Islet precursor cell (in vitro differentiated cells): Measurements from ENCODE around the gene NUAK1.
A peak's percentile ranks its signal among the peaks of the same experiment; 100 is the strongest.

Experiments used
- DNase-seq: peaks from one replicate; pipeline ENCODE4 v3.0.0-alpha.2; 2018

The NUAK1 gene

GRCh38 chr12:106128585-106129328 lies 10.0 kb downstream of the NUAK1 start:
- peak; percentile 82 for DNase-seq

- peak; percentile 76 for DNase-seq
Observed at GRCh38 chr12:106127338-106128126, 11.2 kb downstream of the NUAK1 start.

DNA sequence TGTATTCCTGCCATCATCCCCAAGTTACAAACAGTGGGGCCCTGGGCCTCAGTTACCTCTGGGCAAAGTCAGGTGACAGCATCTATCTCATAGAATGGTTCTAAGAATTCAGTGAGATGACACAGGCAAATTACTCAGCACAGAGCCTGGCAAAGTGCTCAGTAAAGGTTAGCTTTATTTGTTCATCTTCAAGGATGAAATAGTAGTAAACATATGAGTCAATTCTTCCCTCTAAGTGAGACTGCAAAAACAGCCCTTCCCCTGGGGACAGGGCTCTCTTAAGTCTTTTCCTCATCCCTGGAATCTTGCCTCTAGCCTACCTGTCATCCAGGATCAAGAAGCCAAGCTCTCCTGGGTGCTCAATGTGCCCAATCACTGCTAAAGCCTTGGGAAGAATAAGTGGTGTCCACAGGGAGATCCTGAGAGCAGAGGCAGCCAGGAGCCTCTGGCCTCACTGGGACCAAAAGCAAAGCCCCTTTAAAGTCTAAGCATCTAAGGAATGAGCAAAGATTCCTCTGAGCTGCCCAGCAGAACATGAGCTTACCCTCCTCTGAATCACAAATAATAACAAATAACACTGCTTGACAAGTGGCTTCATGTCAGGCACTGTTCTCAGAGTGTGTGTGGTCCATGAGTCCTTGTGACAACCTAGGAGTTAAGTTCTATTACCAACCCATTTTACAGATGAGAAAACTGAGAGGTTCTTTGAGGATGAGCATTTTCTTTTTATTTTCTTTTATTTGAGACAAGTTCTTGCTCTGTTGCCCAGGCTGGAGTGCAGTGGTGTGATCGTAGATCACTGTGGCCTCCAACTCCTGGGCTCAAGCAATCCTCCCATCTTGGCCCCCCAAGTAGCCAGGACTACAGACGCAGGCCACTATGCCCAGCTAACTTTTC lies 12.1 kb downstream of the NUAK1 start:
- peak; percentile 88 for DNase-seq

DNA sequence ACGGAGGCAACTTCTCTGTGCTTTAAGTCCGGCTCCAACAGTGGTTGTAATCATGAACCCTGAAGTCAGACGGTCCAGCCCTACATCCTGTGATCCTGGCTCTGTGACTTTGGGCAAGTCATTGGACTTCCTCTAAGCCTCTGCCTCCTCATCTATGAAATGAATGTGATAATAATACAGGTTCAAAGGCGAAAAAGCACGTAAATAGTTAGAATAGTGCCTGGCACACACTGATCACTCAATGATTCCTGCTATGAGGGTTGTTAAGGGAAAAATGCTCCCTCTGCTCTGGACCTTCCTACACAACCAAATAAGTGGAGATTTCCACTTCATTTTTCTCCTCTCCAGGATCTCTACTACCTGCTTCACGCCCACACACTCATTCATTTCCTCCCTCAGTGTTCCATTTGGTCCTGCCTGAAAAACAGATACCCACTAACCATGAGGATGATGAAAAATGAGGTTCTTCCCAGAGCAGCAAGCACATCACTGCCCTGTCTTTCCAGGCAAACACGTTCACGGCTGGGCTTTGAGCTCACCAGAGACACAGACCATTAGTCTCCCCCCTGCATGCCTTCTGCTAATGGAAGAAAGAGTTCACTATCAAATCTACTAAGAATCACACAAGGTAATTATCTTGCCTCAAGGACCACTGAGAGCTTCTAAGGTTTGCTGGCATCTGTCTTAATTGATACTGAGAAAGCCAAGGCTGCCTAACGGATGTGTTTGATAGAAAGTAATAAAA lies 13.2 kb downstream of the NUAK1 start:
- DNase-seq: peak; percentile 92

- peak; percentile 96 for DNase-seq
Observed at GRCh38 chr12:106123551-106124081, 15.1 kb downstream of the NUAK1 start.

DNA sequence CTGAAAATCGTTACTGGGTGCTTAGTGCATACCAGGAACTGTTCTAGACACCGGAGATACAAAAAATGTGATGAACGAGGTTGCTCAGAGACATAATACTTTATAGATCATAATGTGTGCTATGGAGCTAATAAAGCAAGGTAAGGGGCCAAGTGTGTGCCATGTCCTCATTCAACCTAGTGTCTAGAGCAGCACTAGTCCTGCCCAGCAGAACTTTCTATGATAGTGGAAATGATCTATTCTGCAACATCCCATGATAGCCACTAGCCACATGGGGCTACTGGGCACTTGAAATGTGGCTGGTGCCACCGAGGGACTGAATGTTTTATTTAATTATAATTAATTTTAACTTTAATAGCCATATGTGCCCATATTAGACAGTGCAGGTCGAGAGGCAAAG lies 15.6 kb downstream of the NUAK1 start:
- DNase-seq: no peak

GRCh38 chr12:106122004-106122403 lies 16.8 kb downstream of the NUAK1 start:
- DNase-seq: peak; percentile 41

- peak; percentile 52 for DNase-seq
Observed at GRCh38 chr12:106120519-106121105, 18.1 kb downstream of the NUAK1 start.

DNA sequence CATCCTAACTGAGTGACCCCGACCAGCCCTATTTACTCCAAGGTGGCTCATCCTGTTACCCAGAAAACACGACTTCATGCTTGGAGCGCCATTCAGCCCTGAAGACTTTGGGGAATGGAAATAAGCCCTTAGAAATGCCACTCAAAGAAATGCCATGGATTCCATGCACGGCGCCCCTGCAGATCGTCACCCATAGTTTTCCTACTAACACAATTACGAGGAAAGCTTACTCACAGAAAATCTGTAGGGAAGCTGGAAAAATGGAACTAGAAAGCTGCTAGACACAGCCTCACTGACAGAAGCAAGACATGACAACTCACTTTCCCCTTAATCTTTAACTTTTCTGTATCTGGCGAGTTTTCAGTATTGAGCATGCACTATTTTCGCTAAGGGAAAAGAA lies 19.5 kb downstream of the NUAK1 start:
- DNase-seq: no peak

DNA sequence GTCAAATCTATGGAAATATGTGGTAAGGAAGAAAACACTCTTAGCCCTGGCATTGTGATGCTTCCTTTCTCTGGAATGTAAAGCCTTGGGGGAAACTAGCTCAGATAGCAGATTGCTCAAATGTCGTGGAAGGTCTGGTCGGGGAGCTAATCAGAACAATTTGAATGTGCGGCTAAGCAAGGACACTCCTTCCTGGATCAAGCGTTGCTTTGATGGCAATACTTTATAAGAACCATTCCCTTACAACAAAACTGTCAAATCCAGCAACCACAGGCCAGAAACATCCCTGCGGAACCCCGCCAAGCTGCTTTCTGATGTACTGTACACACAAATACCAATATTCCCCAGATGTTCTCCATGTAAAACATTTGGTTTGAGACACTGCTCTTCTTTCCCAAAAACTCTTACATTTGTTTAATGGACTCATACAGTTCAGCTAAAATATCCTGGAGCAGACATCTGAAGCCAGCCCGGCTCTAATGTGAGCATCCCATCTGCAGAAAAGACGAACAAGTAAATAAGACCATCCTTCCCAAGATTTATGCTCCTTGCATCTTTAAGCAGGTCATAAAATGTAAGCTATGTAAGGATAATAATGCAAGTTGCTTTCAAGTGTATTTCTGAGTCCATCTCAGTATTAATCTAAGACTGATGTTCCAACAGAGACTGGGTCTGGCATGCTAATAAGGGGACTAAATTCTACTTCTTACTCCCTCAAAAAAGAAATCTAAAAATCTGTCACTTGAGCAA lies 20.2 kb downstream of the NUAK1 start:
- DNase-seq: peak; percentile 73

GRCh38 chr12:106115440-106115839 lies 23.3 kb downstream of the NUAK1 start:
- DNase-seq: peak; percentile 89

- DNase-seq: no peak
Observed at GRCh38 chr12:106114447-106115068, 24.2 kb downstream of the NUAK1 start.

GRCh38 chr12:106113824-106114446 lies 24.8 kb downstream of the NUAK1 start:
- no peak for DNase-seq

- no peak for DNase-seq
Observed at GRCh38 chr12:106113446-106113823, 25.3 kb downstream of the NUAK1 start.

DNA sequence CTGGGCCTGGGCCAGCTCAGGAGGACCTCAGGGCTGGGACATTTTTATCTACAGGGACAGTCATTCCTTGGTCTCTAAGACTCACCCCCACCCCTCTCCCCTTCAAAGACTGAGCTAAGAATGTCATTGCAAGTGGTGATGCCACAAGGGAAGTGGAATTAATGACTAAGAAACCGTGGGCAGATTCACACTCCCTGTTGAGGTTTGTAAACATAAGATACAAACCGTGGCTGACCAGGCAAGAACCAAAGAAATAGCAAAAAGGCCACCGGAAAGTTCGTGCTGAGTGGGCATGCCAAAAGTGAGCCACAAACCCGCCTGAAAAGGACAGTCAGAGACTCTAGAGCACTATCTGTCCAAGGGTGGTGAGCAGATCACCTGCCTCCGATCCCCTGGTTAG lies 25.7 kb downstream of the NUAK1 start:
- DNase-seq: no peak

DNA sequence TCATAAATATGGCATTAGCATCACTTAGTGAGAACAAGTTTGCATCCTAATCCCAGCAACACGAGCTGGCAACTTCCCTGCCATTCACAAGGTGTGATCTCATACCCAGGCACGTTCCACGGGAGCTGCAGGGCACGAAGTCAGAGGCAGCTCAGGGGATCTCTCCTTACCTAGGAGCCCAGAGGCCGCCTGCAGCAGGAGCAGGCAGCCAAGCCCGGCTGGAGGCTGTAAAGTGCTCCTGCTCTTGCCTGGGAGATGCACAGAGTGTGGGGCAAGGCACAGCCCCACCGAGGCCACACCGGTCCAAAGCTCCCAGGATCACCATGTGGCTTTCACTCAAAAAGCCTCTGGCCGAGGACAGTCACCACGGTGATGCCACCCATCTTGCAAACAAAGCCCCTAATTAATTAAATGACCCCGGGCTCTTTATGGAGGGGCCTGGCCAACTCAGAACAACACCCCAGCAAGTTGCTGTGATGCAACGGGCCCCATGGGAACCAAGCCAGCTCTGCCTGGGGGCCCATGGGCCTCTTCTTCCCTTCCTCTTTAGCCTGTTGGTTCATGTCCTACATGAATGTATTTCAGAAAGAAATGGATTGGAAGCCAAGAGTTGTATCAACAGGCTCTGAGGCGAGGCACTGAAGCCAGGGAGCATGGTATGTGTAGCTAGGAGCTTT lies 26.5 kb downstream of the NUAK1 start:
- peak; percentile 83 for DNase-seq

DNA sequence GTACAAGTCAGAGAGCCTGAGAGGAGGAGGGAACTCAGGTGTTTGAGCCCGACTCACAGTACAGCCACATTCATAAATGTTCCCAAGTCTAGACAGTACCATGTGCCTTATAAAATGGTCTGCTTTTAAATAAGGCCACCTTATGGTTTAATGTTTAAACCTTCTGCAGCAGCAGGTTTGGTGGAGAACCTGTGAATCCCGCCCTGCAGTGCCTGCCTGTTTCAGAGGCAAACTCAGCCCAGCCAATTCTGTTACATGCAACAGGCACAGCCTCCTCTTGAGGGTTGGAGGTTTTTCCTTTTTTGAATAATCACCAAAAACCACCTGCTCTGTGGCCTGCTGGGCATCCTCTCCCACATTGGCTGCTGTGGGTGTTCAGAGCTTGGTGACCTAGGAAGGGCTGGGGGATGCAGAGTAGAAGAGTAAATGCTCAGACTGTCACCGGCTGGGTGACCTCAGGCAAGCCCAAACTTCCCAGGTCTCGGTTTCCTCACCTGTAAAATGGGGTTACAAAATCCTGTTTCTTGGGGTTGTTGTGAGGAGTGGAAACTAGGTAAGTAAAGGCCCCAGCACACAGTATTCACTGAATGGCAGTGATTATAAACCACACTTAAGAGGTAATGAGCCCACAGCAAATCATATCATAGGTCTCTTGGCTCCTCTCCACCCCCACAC lies 28.0 kb downstream of the NUAK1 start:
- no peak for DNase-seq

- DNase-seq: no peak
Observed at GRCh38 chr12:106109168-106109910, 29.4 kb downstream of the NUAK1 start.
